Nephron progenitor cell (in vitro differentiated cells): ENCODE measurements around the gene RAD51B.

Experiments used
- DNase-seq: peaks from one replicate; pipeline ENCODE4 v3.0.0; 2021
- H3K27ac Mint-ChIP-seq: 2 replicates; pipeline ENCODE4 v1.8.0; 2021; ENCODE audit warnings: mild to moderate bottlenecking, moderate library complexity, mixed read lengths
- H3K27me3 Mint-ChIP-seq: 2 replicates; pipeline ENCODE4 v1.8.0; 2021; ENCODE audit warnings: mild to moderate bottlenecking, low read depth, mixed read lengths; ENCODE audit not compliant: poor library complexity
- H3K36me3 Mint-ChIP-seq: 2 replicates; pipeline ENCODE4 v1.8.0; 2021; ENCODE audit warnings: low read depth, mixed read lengths
- H3K4me1 Mint-ChIP-seq: 2 replicates; pipeline ENCODE4 v1.8.0; 2021; ENCODE audit warnings: mixed read lengths
- H3K4me3 Mint-ChIP-seq: 2 replicates; pipeline ENCODE4 v1.8.0; 2021; ENCODE audit warnings: mild to moderate bottlenecking, moderate library complexity, mixed read lengths
- H3K9me3 Mint-ChIP-seq: 2 replicates; pipeline ENCODE4 v1.8.0; 2021; ENCODE audit warnings: mild to moderate bottlenecking, moderate library complexity, mixed read lengths
- TF ChIP-seq, protein P1 (sequence below): fragments of 200-600 bp; sonication (generic); IDR thresholded peaks from 2 replicates; pipeline ENCODE4 v1.5.0; 2021; ENCODE audit warnings: antibody characterized with exemption

RAD51B gene

DNA sequence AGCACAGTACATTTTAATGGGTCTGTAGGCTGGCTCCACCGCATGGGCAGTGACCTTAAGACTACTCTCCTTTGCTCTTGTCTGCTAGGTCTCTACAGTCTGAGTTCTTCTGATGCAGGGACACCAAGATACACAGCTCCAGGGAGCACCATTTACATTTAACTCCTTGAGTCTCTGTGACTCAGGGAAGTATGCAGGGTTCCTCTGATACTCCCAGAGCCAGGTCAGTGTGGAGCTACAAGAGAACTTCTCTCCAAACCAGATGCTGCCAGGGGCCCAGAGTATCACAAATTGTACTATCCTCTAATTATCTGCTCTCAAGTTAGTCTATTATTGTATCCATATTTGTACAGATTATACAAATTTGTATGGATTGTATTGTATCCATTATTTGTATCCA lies 958.1 kb downstream of the RAD51B start:
- peaks cover 44% of the 10 kb centered on the region for H3K4me1 Mint-ChIP-seq
- H3K36me3 Mint-ChIP-seq, result peaks cover 5% of the 10 kb centered on the region
- TF ChIP-seq, protein P1, sequence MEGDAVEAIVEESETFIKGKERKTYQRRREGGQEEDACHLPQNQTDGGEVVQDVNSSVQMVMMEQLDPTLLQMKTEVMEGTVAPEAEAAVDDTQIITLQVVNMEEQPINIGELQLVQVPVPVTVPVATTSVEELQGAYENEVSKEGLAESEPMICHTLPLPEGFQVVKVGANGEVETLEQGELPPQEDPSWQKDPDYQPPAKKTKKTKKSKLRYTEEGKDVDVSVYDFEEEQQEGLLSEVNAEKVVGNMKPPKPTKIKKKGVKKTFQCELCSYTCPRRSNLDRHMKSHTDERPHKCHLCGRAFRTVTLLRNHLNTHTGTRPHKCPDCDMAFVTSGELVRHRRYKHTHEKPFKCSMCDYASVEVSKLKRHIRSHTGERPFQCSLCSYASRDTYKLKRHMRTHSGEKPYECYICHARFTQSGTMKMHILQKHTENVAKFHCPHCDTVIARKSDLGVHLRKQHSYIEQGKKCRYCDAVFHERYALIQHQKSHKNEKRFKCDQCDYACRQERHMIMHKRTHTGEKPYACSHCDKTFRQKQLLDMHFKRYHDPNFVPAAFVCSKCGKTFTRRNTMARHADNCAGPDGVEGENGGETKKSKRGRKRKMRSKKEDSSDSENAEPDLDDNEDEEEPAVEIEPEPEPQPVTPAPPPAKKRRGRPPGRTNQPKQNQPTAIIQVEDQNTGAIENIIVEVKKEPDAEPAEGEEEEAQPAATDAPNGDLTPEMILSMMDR, result no peak
- peaks cover 20% of the 10 kb centered on the region for H3K9me3 Mint-ChIP-seq
- peaks cover 9% of the 10 kb centered on the region for H3K27me3 Mint-ChIP-seq
- no peak overlapping the region for H3K27ac Mint-ChIP-seq
- no peak overlapping the region for H3K4me3 Mint-ChIP-seq
- DNase-seq, result no peak
